GM12865 (cell line): ENCODE data around the gene PLPPR1.

ENCODE experiments used
- DNase-seq: peaks from one replicate; pipeline ENCODE4 v3.0.0; 2010; ENCODE audit warnings: low read depth
- H3K4me3 ChIP-seq: 2 replicates; pipeline ENCODE4 v1.5.1; 2011; ENCODE audit warnings: mild to moderate bottlenecking, low read depth, low read length, control low read depth
- CTCF ChIP-seq: IDR thresholded peaks from 2 replicates; pipeline ENCODE4 v1.5.1; 2011; ENCODE audit warnings: low read length, control low read depth, low read depth, inconsistent platforms; ENCODE audit not compliant: insufficient read depth; ENCODE audit errors: missing control alignments

PLPPR1 gene

GRCh38 chr9:101131326-101131725, 102.8 kb downstream of the PLPPR1 start:
- H3K4me3 ChIP-seq = no peak overlapping the region
- DNase-seq = no peak
- TF ChIP-seq CTCF = no peak

GRCh38 chr9:101132801-101133200, 104.3 kb downstream of the PLPPR1 start:
- TF ChIP-seq CTCF = no peak
- H3K4me3 ChIP-seq = no peak overlapping the region
- no peak for DNase-seq

GRCh38 chr9:101138509-101138908, 110.0 kb downstream of the PLPPR1 start:
- DNase-seq = no peak
- no peak overlapping the region for H3K4me3 ChIP-seq
- TF ChIP-seq CTCF = no peak

- no peak for DNase-seq
- TF ChIP-seq CTCF = no peak
- no peak overlapping the region for H3K4me3 ChIP-seq
Observed at GRCh38 chr9:101139082-101139481, 110.6 kb downstream of the PLPPR1 start.

GRCh38 chr9:101140764-101141163, 112.2 kb downstream of the PLPPR1 start:
- no peak for DNase-seq
- TF ChIP-seq CTCF = no peak
- H3K4me3 ChIP-seq = no peak overlapping the region

- no peak overlapping the region for H3K4me3 ChIP-seq
- no peak for TF ChIP-seq CTCF
- no peak for DNase-seq
Observed at GRCh38 chr9:101146508-101146907, 118.0 kb downstream of the PLPPR1 start.

- H3K4me3 ChIP-seq = no peak overlapping the region
- no peak for TF ChIP-seq CTCF
- no peak for DNase-seq
Observed at GRCh38 chr9:101148344-101148743, 119.8 kb downstream of the PLPPR1 start.
